Activated CD4-positive, alpha-beta T cell treated with anti-CD3 and anti-CD28 coated beads, Interleukin-2, amount 50 U/mL, for 4 hours (primary cell): Measurements from ENCODE around the gene ACCS.

Experiments
- DNase-seq, 2 experiments: peaks; one replicate each; pipeline ENCODE4 v3.0.0-alpha.2; 2020

ACCS gene

DNA sequence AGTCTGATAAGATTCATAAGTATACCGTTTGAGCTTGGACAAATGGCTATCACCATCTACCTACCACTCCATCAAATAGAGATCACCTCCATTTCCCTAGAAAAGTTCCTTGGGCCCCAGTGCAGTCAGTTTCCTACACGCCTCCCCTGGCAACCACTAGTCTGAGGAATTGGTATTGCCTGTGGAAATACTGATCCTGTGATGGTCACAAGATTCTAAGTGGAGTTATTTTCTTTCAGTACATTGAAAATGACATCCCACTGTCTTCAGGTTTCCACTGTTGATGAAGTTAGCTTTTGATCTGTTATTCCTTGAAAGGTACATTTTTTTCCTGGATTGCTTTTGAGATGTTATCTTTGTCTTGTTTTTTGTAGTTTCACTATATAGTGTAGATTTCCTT, 22.9 kb upstream of the ACCS start:
- DNase-seq, result no peak

DNA sequence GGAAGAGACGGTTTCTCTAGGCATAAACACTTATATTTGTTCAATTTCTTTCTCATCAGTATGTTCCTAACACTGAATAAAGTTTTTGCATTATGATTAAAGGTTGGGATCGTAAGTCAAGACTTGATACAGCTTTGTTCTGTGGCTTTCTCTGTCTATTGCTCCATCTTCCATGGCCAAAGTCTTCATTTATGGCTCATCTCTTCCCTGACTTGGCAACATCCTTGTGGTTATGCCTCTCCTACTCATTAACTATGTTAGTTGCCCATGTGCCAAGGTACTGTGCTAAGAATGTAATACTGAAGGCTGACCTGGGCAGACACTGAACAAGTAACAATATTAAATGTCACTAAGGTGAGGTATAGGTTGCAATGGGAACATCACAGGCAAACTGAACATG, 19.9 kb upstream of the ACCS start:
- DNase-seq, result no peak

DNA sequence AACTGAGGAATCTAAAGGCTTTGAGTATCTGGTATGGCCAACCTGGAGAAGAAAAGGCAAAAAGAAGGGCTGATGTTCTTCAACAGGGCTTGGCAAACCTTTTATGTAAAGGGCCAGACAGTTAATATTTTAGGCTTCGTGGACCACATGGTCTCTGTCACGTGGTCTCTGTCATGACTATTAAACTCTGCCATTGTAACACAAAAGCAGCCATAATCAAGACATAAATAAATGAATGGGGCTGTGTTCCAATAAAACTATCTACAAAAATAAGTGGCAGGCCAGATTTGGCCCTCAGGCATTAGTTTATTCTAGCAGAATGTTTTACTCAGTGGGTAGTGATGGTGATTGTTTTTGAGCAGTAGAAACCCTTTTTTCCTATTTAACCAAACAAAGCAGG, 18.8 kb upstream of the ACCS start:
- no peak for DNase-seq

DNA sequence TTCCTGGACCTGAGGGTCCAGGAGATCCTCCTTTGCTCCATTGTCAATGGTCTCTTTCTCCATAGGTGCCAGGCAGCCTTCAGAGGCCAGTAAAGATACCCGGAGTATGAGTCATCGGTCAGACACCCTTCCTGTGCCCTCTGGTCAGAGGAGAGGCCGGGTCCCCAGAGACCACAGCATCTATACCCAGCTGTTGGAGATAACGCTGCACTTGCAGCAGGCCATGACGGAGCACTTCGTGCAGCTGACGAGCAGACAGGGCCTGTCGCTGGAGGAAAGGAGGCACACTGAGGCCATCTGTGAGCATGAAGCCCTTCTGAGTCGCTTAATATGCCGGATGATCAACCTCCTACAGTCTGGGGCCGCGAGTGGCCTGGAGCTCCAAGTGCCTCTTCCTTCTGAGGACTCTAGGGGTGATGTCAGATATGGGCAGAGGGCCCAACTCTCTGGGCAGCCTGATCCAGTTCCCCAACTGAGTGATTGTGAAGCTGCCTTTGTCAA, 18.1 kb upstream of the ACCS start, which contains the start of gene ACCSL:
Gene ACCSL, plus strand, starts transcription at position 51 of the 501 bp plus-strand sequence. Its CDS starts 56 bp downstream, at position 107.
- no peak for DNase-seq

DNA sequence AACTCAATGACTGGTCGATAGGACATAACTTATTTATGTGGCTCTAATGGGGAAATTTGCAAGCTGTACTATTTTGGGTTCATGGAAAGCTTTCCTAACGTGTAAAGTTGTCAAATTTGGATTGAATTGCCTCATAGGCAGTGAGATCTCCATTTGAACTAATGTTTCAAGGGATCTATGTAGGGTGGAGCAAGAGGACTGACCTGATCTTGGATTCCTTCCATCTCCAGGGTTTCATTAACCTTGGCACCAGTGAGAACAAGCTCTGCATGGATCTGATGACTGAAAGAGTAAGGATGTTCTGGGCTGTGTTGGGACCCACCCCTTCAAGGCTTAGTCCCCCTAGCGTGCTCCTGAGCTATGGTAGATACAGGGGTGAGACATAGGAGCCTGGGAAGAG, 16.2 kb upstream of the ACCS start:
- no peak for DNase-seq

DNA sequence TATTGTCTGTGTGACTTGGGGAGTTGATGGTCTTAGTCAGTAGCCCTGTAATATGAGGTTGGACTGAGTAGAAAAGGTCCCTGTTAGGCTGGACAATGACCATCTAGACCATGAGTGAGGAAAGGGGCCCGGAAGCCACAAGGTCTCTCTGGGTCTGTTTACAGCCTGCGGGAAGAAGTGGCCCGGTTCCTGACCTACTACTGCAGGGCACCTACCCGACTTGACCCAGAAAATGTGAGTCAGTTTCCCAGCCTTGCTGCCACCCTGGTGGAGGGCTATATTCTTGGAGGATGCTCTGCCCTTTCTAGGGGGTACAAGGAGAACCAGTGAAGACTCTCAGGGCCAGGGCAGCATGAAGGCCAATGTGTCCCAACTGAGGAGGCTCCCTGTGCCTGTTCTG, 14.9 kb upstream of the ACCS start:
- no peak for DNase-seq

DNA sequence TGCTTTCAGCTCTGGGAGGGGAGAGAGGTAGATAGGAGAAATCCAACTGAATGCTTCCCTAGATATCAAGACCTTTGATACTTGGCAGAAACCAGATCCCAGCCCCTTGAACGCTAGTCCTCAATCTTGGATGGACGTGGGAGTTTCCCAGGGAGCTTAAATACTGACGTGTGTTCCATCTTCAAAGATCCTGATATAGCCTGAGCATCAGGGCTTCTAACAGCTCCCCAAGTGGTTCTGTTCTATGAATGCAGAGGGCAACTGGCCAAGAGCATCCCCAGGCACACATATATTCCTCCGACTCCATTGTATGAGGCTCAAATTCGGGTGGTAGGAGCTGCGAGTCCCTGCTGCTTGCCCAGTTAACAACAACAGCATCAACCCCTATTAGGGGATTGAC, 8.7 kb upstream of the ACCS start:
- DNase-seq, result no peak

DNA sequence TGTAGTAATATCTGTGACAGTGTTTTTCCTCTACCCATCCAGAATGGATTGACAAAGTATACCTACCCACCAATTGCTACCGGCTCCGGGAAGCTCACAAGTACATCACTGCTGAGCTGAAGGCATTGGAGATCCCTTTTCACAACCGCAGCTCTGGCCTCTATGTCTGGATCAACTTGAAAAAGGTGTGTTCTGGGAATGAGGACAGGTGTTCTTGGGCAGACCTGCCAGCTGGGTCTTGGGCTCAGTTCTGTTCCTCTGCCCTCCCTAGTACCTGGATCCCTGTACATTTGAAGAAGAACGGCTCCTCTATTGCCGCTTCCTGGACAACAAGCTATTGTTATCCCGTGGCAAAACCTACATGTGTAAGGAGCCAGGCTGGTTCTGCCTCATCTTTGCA, 7.8 kb upstream of the ACCS start:
- no peak for DNase-seq

DNA sequence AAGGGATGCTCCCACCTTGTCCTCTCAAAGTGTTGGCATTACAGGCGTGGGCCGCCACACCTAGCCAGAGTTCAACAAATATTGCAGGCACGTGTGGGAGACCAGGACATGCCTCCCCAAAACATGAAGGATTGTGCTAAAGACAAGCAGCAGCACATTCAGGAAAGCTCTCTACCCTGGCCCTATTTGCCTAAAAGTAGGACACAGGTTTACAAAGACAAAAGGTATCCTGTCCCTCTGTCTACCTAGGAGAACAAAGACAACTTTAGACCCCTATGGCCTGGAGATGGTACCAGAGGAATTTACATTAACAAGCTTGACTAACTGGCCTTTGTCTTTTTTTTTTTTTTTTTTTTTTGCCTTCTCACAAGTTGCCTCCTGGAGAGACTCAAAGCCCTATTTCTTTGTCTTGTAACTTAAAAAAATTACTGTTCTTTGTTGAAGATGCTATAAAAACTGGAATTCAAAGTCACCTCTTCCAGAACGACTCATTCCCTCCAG, 859 bp upstream of the ACCS start:
- DNase-seq, result no peak

DNA sequence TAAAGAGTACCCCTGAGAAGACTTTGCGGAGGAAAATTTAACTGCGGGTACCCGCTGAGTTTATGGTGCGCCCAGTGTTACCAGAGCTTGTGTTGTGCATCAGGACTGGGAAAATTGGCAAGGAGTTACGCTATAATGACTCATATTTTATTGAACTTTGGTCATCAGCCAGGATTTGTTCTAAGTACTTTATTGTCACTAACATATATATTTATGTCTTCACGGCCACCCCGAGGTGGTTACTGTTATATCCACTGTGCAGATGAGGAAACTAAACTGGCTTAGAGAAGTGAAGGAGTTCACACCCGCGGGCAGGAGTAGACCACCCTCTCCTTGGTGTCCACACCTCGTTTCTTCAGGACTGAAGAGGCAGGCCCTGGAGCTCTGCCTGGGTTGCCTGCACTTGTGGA, 667 bp downstream of the ACCS start:
- no peak for DNase-seq

DNA sequence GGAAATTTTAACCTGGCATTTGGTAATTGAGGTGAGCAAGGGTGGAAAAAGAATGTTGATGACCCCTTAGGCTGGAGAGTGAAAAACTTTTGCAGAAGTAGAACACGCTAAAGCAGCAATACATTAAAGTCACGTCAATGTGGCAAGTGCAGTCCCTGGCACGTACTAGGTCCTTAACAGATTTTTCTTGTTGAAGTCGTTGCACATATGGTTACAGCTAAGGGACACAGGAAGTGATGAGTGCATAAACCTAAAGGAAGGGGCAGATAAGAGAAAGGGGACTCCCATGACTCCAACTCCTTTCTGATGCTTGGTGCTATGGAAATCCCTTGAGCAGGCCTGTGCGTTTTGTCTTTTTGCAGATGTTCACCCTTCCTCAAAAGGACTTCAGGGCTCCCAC, 1.2 kb downstream of the ACCS start:
- DNase-seq, result no peak

DNA sequence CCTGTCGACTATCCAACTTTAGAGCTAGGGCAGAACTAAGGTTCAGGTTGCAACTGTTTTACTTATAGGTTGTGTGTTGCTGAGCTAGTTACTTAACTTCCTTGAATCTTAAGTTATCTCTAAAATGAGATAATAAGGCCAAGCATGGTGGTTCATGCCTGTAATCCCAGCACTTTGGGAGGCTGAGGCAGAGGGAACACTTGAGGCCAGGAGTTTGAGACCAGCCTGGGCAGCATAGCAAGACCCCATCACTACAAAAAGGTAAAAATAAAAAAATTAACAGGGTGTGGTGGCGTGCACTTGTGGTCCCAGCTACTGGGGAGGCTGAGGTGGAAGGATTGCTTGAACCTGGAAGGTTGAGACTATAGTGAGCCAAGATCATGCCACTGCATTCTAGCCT, 2.1 kb downstream of the ACCS start:
- DNase-seq, result no peak

DNA sequence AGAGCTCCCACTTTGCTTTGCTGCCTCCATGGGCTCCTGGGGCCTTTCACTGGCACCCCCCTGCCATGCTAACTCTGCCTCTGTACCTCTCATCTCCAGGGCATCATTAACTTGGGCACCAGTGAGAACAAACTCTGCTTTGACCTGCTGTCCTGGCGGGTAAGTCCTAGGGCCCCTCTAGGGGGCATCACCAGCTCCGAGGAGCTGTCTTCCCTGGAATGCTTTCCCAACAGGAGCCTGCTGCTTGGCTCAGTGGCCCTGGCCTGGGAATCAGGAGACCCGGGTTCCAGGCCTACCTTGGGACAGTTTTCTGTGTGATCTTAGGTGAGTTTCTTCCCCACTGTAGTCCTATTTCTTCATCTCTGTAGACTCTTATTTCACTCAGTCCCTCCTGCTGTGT, 5.1 kb downstream of the ACCS start:
- no peak for DNase-seq

DNA sequence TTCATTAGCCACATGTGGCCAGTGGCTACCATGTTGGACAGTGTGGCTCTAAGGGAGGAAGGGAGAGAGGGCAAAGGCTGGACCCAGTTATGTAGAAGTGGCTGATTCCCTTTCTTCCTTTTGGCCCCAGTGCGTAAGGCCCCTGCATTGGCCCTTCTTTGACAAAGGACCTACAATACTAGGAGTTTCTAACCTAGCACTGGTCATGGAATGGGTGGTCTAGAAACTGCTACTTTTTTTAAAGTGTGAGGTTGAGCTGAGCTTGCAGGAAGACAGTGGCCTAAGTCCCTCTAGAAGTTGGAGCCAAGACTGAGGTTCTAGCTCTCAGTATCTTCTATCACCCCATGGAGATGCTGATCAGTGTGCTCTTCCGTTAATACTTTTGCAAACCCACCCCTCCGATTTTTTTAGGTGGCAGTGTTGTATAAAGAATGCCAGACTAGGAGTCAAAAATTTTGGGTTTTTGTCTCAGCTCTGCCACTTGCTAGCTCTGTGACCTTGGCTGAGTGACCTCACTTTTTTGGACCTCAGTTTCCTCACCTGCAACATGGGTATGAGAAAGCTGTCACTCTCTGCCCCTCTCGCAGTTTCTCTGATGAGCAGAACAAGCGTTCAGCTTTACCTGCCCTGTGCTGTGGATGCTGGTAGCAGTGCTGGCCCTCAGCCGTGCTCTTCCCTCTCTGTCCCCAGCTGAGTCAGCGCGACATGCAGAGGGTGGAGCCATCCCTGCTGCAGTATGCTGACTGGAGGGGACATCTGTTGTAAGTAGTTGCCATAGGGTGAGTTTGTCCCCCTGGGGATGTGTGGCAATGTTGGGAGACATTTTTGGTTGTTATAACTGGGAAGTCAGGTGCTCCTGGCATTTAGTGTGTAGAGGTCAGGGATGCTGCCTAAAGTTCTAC, 6.9 kb downstream of the ACCS start:
- no peak for DNase-seq

DNA sequence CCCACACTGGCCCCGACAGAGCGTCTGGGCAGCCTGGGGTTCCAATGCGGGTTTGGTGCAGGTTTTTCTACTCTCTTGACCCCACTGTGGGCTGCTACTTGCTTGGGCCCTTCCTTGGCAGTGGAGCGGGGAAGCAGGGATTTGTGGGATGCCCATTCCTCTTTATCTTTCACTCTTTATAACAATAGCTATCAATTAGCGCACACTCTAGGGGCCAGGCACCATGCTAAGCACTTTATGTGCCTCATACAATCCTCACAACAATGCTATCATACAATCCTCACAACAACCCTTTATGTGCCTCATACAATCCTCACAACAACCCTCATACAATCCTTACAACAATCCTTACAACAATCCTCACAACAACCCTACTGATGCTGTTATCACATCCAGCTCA, 12.7 kb downstream of the ACCS start:
- no peak for DNase-seq

DNA sequence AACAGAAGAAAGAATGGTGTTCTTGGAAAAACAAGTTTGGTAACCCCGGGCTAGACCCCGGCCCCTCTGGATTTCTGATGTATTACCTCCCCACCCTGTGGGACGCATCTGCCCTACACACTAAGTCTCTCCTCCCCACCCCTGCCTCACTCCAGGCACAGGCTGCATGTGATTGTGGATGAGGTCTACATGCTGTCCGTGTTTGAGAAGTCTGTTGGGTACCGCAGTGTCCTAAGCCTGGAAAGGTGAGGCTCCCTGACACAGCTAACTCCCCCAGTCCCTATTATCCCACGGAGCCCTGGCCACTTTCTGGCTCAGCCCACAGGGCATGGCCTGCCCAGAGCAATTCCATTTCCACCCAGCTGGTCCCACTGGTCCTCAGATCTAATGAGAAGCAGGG, 13.3 kb downstream of the ACCS start:
- DNase-seq, result no peak

DNA sequence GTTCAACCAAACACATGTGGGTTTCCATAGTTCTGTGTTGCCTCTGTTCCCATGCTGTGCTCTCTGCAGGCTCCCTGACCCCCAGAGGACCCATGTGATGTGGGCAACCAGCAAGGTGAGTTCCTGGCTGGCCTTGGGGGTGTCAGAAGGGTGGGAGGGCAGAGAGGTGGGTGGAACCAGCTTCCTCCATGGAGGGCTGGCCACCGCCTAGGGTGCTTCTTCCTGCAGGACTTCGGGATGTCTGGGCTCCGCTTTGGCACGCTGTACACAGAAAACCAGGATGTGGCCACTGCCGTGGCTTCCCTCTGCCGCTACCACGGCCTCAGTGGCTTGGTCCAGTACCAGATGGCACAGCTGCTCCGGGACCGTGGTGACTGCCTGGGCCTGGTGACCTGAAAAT, 14.9 kb downstream of the ACCS start:
- no peak for DNase-seq

DNA sequence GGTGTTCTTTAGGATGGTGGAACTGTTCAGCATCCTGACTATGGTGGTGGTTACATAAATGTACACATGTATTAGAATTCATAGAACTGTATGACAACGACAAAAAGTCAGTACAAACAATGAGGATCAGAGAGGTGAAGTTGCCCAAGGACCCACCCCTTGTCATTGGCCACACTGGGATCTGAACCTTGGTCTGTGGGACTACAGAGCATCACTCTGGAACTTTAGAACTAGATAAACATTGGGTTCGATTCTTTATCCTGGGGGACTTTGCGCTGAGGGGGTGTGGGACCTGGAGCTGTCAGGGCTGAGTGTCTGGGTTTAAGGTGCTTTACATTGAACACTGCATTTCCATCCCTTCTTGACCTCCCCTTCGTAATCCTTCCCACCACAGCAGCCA, 16.6 kb downstream of the ACCS start:
- no peak for DNase-seq

DNA sequence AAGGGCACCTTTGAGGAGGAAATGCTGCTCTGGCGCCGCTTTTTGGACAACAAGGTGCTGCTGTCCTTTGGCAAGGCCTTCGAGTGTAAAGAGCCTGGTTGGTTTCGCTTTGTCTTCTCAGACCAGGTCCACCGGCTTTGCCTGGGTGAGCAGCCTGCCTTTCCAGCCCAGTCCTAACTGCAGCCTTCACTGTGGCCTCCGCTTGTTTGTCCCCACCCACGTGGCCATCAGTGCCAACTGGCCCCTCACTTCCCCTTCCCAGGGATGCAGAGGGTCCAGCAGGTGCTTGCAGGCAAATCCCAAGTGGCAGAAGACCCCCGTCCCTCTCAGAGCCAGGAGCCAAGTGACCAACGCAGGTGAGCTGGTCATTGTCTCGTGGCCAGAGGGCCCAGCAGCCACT, 17.4 kb downstream of the ACCS start:
- DNase-seq, result no peak

DNA sequence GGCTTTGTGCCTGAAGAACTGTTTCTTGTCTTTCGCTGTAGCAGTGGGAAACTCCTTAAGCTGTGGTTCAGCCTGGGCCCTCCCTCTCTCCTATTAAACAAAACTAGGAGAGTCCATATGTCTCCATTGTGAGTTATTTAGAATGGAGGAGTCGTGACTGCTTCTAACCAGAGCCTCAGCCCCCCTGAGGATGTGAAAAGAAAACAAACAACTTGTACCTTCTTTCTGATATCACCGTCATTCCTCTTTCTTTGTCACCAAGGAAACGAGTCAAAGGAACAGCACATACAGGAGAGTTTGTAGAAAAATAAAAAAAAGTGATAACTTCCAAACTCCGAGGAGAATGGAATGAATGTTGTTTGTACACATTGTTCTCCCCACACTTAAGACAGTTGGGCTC, 17.8 kb downstream of the ACCS start:
- DNase-seq, result no peak

DNA sequence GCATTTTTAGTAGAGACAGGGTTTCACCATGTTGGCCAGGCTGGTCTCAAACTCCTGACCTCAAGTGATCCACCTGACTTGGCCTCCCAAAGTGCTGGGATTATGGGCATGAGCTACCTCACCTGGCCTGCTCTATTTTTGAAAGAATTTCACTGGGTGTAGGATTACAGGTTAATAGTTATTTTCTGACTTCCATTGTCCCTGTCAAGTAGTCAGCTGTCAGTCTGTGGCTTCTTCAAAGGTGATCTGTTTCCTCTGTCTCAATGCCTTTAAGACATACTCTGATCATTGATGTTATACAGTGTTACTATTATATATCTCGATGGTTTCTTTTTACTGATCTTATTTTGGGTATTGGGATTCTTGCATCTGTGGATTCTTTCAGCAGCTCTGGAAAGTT, 19.3 kb downstream of the ACCS start:
- DNase-seq, result no peak

DNA sequence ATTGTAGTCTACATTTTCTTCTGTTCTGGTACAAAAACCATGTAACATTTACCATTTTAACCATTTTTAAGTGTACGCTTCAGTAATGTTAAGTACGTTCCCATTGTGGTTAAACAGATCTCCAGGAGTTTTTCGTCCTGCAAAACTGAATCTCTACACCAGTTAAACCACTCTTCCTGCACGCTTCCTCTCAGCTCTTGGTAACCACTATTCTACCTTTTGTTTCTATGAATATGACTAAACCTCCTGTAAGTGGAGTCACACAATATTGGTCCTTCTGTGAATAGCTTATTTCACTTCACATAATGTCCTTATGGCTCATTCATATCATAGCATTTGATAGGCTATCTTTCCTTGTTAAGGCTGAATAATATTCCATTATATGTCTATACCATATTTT, 22.3 kb downstream of the ACCS start:
- DNase-seq, result no peak

DNA sequence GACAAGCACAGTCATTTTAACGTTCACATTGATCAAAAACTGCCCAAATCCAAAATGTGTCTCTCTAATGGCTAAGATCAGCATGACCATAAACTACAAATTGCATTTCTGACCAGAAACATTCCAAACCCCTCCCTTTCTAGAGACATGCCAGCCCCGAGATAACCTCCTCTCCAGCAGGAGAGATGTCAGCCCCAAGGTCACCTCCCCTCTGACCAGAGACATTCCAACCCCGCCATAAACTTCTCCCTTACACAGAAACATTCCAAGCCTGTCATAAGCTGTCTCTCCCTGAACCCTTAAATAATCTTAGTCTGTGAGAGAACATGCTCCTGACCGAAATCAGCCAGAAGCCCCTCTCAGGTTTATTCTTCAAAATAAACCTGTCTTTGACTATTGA, 22.8 kb downstream of the ACCS start:
- no peak for DNase-seq

DNA sequence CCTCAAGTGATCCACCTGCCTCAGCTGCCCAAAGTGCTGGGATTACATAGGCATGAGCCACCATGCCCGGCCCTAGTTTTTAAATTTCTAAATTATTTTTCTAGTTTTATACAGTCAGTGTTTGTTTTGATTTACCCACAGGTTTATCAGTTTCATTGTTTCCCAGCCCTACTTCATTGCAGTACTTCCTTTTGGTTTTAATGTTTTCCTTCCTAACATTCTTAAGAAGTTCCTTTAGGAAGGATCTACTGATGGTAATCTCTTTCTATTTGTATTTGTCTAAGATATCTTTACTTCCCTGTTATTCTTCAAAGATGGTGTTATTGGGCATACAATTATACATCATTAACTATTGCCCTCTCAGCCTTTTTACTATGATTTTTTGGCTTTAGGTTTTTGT, 24.5 kb downstream of the ACCS start:
- DNase-seq, result no peak
